HepG2 (cell line): ENCODE measurements around the gene ITGB2. TPM values are rescaled to one million over a fixed set of nuclear protein-coding genes. Genes with fewer than 3 reads are reported as not detected.

Experiments
- AGO2 ChIP-seq: fragments of 200-400 bp; formaldehyde crosslinking; optimal IDR thresholded peaks from 2 replicates; pipeline ENCODE3; 2017; ENCODE audit warnings: mild to moderate bottlenecking, low read depth, low read length, moderate library complexity
- PHB2 ChIP-seq: fragments of 450-650 bp; IDR thresholded peaks from 2 replicates; pipeline ENCODE4 v1.6.1; 2018; ENCODE audit not compliant: partially characterized antibody
- SOX6 ChIP-seq, 2 experiments: fragments of 450-650 bp in 1 of 2; sonication (generic) in 1 of 2; formaldehyde crosslinking in 1 of 2; IDR thresholded peaks; 2 replicates each; pipeline versions ENCODE4 v1.4.0 to v1.6.1; 2017 to 2020; ENCODE audit warnings: antibody characterized with exemption in 1 of 2, mild to moderate bottlenecking in 1 of 2, missing genetic modification reagents in 1 of 2
- ZNF672 ChIP-seq: sonication (generic); formaldehyde crosslinking; IDR thresholded peaks from 2 replicates; pipeline ENCODE4 v1.8.1; 2022; ENCODE audit warnings: missing genetic modification reagents
- polyA plus RNA-seq, 8 experiments: library from polyadenylated mRNA; depleted of rRNA in 3 of 8; stranded (reverse) in 7 of 8; unstranded in 1 of 8; fragments of >200 nt; fragmentation: Illumina TruSeq in 4 of 8; extraction: Trizol in 4 of 8; gene quantifications; 2 replicates each; pipeline versions ENCODE4 v1.2.1 to v1.2.3, GENCODE V29; 2011 to 2016; ENCODE audit warnings: low read depth in 4 of 8, missing spikeins in 1 of 8, mixed read lengths in 1 of 8; ENCODE audit not compliant: insufficient read depth in 1 of 8
- total RNA-seq, 5 experiments: library from RNA; depleted of rRNA; stranded (reverse); fragments of >200 nt; fragmentation: Illumina TruSeq; extraction: Trizol; gene quantifications; 2 replicates each; pipeline ENCODE4 v1.2.3, GENCODE V29; 2016; ENCODE audit warnings: low read depth in 1 of 5
- TF ChIP-seq, protein P1 (sequence below): sonication (generic); formaldehyde crosslinking; IDR thresholded peaks from 2 replicates; pipeline ENCODE4 v1.5.0; 2020; ENCODE audit warnings: missing genetic modification reagents
- TF ChIP-seq, protein P2 (sequence below): IDR thresholded peaks from 2 replicates; pipeline ENCODE4 v1.6.1; 2018; ENCODE audit warnings: missing genetic modification reagents, mild to moderate bottlenecking, missing compliant biosample characterization
- TF ChIP-seq, protein P3 (sequence below): sonication (generic); formaldehyde crosslinking; IDR thresholded peaks from 2 replicates; pipeline ENCODE4 v1.4.0; 2020; ENCODE audit warnings: mild to moderate bottlenecking, missing genetic modification reagents
- TF ChIP-seq, protein P4 (sequence below): sonication (generic); formaldehyde crosslinking; conservative IDR thresholded peaks from 2 replicates; pipeline ENCODE4 v1.8.0; 2022; ENCODE audit warnings: low read depth, missing genetic modification reagents
- TF ChIP-seq, protein P5 (sequence below): IDR thresholded peaks from 2 replicates; pipeline ENCODE4 v1.6.1; 2012; ENCODE audit warnings: low read length, improper control_type of control experiment
- TF ChIP-seq, protein P6 (sequence below): sonication (generic); formaldehyde crosslinking; IDR thresholded peaks from 2 replicates; pipeline ENCODE4 v1.8.0; 2022; ENCODE audit warnings: missing genetic modification reagents, mild to moderate bottlenecking, borderline replicate concordance

Gene ITGB2
- total and polyA plus RNA-seq, 2 of the 13 experiments (the other 11 are each of a cell fraction or from before 2014, with no cell fraction given): 4.2 to 18.0 TPM

DNA sequence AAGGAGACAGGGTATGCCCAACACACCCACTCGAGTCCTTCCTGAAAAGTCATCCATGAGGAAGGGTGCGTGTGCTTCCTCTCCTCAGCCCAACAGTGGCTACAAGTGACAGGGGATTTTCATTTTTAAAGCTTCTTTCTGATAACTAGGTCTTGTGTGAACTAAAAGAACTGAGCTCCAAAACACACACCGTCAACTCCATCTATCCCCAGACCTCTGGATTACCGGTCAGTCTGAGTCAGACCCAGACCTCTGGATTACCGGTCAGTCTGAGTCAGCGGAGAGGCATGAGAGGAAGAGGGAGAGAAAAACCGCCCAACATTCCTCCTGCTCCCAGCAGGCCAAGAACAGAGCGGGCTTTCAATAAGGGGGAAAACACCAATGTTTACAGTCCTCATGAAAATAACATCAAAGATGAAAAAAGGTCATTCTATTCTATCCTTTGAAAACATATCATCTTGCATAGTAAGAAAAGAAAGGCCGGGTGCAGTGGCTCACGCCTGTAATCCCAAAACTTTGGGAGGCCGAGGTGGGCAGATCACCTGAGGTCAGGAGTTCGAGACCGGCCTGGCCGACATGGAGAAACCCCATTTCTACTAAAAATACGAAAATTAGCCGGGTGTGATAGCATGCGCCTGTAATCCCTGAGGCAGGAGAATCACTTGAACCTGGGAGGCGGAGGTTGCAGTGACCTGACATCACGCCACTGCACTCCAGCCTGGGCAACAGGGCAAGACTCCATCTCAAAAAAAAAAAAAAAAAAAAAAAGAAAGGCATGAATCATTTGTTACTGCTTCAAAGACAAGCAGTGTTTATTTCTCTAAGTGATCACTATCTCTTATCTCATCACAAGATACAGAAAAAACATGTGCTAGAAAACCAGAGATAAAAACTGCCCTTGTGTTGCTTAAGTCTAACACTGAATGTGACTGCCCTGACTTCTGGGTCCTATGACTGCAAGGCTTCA lies 50.6 kb downstream of the ITGB2 start (continued):
- TF ChIP-seq, protein P1, sequence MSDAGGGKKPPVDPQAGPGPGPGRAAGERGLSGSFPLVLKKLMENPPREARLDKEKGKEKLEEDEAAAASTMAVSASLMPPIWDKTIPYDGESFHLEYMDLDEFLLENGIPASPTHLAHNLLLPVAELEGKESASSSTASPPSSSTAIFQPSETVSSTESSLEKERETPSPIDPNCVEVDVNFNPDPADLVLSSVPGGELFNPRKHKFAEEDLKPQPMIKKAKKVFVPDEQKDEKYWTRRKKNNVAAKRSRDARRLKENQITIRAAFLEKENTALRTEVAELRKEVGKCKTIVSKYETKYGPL (CRISPR knock-in tag): no peak
- TF ChIP-seq, protein P2, sequence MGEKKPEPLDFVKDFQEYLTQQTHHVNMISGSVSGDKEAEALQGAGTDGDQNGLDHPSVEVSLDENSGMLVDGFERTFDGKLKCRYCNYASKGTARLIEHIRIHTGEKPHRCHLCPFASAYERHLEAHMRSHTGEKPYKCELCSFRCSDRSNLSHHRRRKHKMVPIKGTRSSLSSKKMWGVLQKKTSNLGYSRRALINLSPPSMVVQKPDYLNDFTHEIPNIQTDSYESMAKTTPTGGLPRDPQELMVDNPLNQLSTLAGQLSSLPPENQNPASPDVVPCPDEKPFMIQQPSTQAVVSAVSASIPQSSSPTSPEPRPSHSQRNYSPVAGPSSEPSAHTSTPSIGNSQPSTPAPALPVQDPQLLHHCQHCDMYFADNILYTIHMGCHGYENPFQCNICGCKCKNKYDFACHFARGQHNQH (CRISPR knock-in tag): peak; percentile 74
- TF ChIP-seq PHB2 (no peak), SOX6 (IDR thresholded peaks at IDR 0.05) (no peak), SOX6 (CRISPR knock-in tag; IDR thresholded peaks at IDR 0.05) (peak; percentile 83), ZNF672 (no peak), AGO2 (no peak)
- TF ChIP-seq, protein P3, sequence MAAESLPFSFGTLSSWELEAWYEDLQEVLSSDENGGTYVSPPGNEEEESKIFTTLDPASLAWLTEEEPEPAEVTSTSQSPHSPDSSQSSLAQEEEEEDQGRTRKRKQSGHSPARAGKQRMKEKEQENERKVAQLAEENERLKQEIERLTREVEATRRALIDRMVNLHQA (CRISPR knock-in tag): no peak
- TF ChIP-seq, protein P4, sequence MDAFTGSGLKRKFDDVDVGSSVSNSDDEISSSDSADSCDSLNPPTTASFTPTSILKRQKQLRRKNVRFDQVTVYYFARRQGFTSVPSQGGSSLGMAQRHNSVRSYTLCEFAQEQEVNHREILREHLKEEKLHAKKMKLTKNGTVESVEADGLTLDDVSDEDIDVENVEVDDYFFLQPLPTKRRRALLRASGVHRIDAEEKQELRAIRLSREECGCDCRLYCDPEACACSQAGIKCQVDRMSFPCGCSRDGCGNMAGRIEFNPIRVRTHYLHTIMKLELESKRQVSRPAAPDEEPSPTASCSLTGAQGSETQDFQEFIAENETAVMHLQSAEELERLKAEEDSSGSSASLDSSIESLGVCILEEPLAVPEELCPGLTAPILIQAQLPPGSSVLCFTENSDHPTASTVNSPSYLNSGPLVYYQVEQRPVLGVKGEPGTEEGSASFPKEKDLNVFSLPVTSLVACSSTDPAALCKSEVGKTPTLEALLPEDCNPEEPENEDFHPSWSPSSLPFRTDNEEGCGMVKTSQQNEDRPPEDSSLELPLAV: no peak
- TF ChIP-seq, protein P5, sequence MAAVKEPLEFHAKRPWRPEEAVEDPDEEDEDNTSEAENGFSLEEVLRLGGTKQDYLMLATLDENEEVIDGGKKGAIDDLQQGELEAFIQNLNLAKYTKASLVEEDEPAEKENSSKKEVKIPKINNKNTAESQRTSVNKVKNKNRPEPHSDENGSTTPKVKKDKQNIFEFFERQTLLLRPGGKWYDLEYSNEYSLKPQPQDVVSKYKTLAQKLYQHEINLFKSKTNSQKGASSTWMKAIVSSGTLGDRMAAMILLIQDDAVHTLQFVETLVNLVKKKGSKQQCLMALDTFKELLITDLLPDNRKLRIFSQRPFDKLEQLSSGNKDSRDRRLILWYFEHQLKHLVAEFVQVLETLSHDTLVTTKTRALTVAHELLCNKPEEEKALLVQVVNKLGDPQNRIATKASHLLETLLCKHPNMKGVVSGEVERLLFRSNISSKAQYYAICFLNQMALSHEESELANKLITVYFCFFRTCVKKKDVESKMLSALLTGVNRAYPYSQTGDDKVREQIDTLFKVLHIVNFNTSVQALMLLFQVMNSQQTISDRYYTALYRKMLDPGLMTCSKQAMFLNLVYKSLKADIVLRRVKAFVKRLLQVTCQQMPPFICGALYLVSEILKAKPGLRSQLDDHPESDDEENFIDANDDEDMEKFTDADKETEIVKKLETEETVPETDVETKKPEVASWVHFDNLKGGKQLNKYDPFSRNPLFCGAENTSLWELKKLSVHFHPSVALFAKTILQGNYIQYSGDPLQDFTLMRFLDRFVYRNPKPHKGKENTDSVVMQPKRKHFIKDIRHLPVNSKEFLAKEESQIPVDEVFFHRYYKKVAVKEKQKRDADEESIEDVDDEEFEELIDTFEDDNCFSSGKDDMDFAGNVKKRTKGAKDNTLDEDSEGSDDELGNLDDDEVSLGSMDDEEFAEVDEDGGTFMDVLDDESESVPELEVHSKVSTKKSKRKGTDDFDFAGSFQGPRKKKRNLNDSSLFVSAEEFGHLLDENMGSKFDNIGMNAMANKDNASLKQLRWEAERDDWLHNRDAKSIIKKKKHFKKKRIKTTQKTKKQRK: no peak
- TF ChIP-seq, protein P6, sequence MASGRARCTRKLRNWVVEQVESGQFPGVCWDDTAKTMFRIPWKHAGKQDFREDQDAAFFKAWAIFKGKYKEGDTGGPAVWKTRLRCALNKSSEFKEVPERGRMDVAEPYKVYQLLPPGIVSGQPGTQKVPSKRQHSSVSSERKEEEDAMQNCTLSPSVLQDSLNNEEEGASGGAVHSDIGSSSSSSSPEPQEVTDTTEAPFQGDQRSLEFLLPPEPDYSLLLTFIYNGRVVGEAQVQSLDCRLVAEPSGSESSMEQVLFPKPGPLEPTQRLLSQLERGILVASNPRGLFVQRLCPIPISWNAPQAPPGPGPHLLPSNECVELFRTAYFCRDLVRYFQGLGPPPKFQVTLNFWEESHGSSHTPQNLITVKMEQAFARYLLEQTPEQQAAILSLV (CRISPR knock-in tag): no peak
